22Rv1 (cell line): ENCODE measurements around the gene SLC25A34.
"Not testable (repeated sequence)": the region's sequence is repeated elsewhere in the genome, so short reads cannot be mapped to it uniquely, and the experiment has no call there.

Source experiments
- H3K27ac ChIP-seq: fragments of 450-650 bp; 2 replicates; pipeline ENCODE4 v1.5.1; 2017
- ZFX ChIP-seq: fragments of 450-650 bp; IDR thresholded peaks from 2 replicates; pipeline ENCODE4 v1.6.1; 2017; ENCODE audit warnings: antibody characterized with exemption, borderline replicate concordance
- TF ChIP-seq, protein P1 (sequence below): fragments of 450-650 bp; IDR thresholded peaks from 2 replicates; pipeline ENCODE4 v1.5.1; 2017; ENCODE audit warnings: mild to moderate bottlenecking

SLC25A34 gene

DNA sequence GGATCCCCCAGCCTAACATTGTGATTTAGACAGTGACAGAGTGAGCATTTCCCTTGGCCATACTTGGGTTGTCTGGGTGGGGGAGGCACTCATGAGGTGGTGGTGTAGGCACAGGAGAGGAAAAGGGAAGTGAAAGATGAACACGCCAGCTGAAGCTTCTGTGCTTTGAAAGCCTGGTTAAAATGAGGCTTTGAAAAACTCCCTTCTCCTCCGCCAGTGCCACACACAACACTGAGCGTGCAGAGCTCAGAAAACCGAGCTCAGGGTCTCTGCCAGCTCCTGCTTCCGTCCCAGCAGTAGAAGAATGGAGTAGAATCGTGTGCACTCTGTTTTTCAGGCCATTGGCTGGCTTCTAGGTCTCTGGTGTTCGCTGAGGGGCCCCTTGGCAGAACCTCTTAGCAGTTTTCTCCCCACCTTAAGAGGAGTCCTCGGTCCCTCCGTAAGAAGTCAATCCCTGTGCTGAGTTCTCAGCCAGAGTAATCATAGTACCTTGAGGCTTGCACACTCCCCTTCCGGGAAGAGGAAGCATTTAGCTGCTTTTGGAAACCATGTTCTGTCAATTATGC is 39.0 kb upstream of the SLC25A34 start:
- no peak overlapping the region for H3K27ac ChIP-seq
- TF ChIP-seq, protein P1, sequence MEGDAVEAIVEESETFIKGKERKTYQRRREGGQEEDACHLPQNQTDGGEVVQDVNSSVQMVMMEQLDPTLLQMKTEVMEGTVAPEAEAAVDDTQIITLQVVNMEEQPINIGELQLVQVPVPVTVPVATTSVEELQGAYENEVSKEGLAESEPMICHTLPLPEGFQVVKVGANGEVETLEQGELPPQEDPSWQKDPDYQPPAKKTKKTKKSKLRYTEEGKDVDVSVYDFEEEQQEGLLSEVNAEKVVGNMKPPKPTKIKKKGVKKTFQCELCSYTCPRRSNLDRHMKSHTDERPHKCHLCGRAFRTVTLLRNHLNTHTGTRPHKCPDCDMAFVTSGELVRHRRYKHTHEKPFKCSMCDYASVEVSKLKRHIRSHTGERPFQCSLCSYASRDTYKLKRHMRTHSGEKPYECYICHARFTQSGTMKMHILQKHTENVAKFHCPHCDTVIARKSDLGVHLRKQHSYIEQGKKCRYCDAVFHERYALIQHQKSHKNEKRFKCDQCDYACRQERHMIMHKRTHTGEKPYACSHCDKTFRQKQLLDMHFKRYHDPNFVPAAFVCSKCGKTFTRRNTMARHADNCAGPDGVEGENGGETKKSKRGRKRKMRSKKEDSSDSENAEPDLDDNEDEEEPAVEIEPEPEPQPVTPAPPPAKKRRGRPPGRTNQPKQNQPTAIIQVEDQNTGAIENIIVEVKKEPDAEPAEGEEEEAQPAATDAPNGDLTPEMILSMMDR, result no peak
- no peak for TF ChIP-seq ZFX

DNA sequence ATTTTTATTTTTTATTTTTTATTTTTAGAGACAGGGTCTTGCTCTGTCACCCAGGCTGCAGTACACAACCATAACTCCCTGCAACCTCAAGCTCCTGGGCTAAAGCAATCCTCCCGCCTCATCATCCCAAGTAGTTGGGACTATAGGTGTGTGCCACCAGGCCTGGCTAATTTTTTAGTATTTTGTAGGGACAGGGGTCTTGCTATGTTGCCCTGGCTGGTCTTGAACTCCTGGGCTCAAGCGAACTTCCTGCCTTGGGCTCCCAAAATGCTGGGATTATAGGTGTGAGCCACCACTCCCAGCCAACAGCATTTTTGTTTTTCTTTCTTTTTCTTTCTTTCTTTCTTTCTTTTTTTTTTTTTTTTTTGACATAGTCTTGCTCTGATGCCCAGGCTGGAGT is 37.9 kb upstream of the SLC25A34 start:
- no peak overlapping the region for H3K27ac ChIP-seq
- TF ChIP-seq, protein P1, result no peak
- TF ChIP-seq ZFX, result no peak

DNA sequence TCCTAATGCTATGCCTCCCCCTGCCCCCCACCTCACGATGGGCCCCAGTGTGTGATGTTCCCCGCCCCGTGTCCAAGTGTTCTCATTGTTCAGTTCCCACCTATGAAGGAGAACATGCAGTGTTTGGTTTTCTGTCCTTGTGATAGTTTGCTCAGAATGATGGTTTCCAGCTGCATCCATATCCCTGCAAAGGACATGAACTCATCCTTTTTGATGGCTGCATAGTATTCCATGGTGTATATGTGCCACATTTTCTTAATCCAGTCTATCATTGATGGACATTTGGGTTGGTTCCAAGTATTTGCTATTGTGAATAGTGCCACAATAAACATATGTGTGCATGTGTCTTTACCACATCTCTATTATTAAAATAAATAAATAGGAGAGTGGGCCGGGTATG is 36.7 kb upstream of the SLC25A34 start:
- H3K27ac ChIP-seq, result not testable (repeated sequence)

DNA sequence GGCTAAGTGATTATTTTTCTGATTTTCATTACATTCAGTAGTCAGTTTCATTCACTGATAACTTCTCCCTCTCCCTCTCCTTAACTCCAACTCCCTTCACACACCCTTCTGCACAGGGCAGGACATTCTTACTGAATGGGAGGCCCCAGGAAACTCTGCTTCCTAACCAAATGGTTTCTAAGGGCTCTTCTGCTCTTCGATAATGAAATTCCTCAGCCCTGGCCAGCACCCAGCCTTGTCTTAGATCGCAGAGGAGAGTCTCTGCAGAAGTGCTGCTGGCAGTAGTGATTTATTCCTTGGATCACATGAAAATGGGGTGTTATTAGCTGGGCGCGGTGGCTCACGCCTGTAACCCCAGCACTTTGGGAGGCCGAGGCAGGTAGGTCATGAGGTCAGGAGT is 35.5 kb upstream of the SLC25A34 start:
- TF ChIP-seq, protein P1, result no peak
- TF ChIP-seq ZFX, result no peak
- no peak overlapping the region for H3K27ac ChIP-seq

DNA sequence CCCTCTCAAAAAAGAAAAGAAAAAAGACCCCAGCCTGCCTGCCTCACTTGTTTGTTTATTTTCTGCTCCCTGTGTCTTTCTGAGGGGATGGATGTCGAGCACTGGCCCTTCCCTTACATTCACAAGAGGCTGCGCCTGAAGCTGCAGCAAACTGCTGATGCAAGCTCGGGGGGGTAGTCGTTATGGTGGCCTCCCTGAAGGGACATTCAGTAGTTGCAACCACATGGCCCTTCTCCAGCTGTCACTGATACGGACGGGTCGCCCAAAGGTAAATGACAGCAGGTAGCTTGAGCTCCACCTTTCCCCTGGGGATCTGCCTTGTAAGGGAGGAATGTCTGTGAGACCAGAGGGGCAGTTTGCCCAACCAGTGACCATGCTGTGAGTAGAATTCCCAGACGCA is 34.3 kb upstream of the SLC25A34 start:
- TF ChIP-seq, protein P1, result no peak
- TF ChIP-seq ZFX, result no peak
- H3K27ac ChIP-seq, result no peak overlapping the region

DNA sequence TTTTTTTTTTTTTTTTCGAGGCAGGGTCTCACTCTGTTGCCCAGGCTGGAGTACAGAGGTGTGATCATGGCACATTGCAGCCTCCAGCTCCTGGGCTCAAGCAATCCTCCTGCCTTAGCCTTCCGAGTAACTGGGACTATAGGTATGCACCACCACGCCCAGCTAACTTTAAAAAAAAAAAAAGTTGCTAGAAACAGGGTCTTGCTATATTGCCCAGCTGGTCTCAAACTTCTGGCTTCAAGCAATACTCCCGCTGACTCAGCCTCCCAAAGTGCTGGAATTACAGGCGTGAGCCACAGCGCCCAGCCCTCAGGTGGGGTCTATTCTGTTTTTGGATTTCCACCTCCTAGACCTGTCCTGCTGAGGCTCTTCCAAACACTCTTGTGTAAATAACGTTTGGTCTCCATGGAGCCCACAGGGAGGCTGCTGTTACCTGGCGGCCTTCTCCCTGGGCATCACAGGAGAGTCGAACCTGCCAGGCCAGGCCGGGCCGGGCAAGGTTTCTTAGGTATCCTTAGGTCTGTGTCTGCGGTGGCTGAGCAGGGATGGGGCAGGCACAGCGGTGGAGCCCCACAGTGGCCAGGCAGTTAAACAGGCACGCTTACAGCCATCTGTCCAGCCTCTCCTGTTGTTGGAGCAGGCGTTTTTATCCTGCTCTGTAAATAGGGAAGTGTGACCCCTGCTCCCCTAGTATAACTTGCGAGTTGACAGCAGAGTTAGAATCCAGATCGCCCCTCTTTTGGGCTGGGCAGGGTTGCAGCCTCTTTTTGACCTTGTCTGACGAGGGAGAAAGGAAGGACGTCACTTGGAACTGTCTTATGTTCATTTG is 33.1 kb upstream of the SLC25A34 start:
- TF ChIP-seq, protein P1, result peak; percentile 31; the same call in 1 of the 2 replicates
- TF ChIP-seq ZFX, result no peak
- H3K27ac ChIP-seq, result no peak overlapping the region

DNA sequence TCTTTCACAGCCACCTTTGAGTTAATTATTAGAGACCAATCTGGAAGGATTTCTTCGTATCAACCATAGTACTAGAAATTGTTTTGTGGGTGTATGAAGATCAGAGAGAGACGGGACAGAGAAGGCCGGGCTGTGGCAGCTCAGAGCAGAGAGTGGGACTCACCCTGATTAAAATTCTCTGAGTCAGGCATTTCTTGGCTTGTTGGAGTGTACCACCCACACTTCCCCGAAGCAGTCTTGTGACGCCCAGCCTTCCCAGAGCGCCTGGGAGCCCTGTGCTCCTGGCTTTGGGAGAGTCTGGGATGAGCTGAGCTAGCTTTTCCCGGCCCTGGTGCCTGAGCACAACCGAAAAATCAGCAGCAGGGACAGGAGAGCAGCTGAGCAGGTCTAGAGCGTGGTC is 32.5 kb upstream of the SLC25A34 start:
- TF ChIP-seq ZFX, result no peak
- TF ChIP-seq, protein P1, result no peak
- H3K27ac ChIP-seq, result no peak overlapping the region
